Left cardiac atrium (tissue), 4 donors: Measurements from ENCODE around the gene GJC2. TPM values are rescaled to one million over a fixed set of nuclear protein-coding genes. Genes with fewer than 3 reads are reported as not detected.
A peak's percentile ranks its signal among the peaks of the same experiment; 100 is the strongest.

ENCODE experiments used
- ATAC-seq, 2 donors: fragments of 200-7000 bp; cut with Tn5 transposase; one replicate each; pipeline ENCODE4 v1.9.1; 2020; ENCODE audit warnings: mild to moderate bottlenecking in 2 of 2, moderate library complexity in 2 of 2
- DNase-seq: peaks from one replicate; pipeline ENCODE4 v3.0.0-alpha.2; 2020
- intact Hi-C, 2 donors: fragments of 100-400 bp; cut with DNase I; formaldehyde crosslinking; loops; one replicate each; pipeline versions ENCODE4 v1.14.1 to v1.15.1; 2022 to 2023
- total RNA-seq, 2 donors: library from RNA; stranded (reverse); fragmentation: NEBNext Ultra II Directional; extraction: Animal tissue kit (Norgen Biotek cat#: 25700); gene quantifications; one replicate each; pipeline ENCODE4 v1.2.1, GENCODE V29; 2021
- donor health status: DM: no; HTN: yes; CAD: no.
- donor health status: DM: no; HTN: yes; CAD: no; lungs with severe emphysema.
- donor health status: DM: yes; HTN: yes; CAD: no.
- donor health status: Dilated cardiomyopathy.

The GJC2 gene
- total RNA-seq, 2 donors from 2014 or later, result 2.2 to 2.3 TPM

DNA sequence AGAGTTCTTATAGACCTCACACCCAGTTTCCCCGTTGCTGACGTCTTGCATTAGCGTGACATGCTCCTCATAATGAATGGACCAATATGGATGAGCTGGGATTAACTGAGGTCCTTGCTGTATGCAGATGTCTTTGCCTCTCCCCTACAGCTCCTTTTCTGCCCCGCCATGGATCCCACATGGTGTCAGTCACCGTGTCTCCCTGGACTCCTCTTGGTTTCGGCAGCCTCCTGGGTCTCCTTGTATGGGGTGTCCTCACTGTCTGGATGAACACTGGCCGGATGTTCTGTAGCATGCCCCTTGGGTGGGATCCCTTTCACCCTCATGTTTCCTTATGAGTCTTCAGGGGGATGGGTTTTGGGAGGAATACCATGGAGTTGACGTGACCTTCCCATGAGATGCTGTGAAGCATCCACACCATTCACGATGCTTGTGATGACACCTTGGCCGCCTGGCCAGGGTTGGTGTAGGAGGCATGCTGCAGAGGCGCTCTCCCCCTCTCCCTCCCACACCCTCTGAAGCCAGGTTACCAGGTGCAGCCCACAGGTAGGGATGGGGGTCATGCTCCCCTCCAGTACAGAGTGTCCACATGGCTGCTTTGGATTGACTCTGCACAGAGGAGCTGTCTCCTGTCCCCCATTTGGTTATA lies 4.4 kb downstream of the GJC2 start:
- DNase-seq, result peak; percentile 6
- no peak for ATAC-seq
- intact Hi-C loops, result no loop called here

- peak; percentile 13 for DNase-seq
- no peak for ATAC-seq
- intact Hi-C loops, result no loop called here
These were observed 5.2 kb downstream of the GJC2 start for GRCh38 chr1:228154670-228155571.

DNA sequence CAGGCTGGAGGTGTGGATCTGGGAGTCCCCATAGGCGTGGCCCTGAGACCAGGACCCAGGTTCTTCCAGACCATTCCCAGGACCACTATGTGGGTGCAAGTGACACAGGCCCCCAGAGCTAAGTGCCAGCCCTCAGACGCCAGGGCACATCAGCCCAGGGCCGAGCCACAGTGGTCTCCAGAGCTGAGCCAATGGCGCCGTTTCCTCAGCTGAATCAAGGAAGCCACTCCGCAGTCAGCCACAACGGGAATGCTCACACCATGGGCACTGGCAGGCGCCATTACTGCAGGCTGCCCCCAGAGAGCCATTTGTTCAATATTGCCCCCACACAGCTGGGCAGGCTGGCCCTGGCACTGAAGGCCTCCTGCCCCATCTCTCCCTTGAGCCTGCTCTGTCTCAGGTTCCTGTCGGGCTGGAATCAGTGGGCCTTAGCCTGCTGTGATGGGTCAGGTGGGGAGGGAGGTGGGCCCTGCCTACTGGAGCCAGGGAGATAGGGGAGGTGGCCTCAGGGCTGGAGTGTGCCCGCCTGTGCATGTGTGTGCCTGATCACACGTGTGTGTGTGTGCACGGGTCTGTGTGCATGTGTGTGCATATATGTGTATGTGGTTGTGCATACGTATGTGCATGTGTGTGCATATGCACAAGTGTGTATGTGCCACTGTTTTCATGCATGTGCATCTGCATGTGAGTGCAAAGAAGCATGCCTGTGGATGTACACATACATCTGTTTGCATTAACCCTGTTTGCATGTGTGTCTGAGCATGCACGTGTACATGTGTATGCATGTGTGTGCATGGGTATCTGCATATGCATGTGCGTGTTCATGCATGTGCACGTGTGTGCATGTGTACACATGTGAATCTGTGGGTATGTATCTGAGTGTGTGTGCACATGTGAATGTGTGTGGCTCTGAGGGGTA lies 6.1 kb downstream of the GJC2 start:
- intact Hi-C loops, result no loop called here
- no peak for ATAC-seq
- DNase-seq, result peak; percentile 15

- DNase-seq, result peak; percentile 10
- intact Hi-C loops, result no loop called here
- ATAC-seq, result no peak
These were observed 6.8 kb downstream of the GJC2 start for GRCh38 chr1:228156515-228156881.

- ATAC-seq (no peak), DNase-seq (peak; percentile 18)
- intact Hi-C loops, result no loop called here
These were observed 7.4 kb downstream of the GJC2 start for GRCh38 chr1:228156941-228157728.

GRCh38 chr1:228157729-228158126 lies 8.0 kb downstream of the GJC2 start:
- intact Hi-C loops, result no loop called here
- peak; percentile 14 for DNase-seq
- ATAC-seq, result no peak

GRCh38 chr1:228158151-228159007 lies 8.6 kb downstream of the GJC2 start:
- intact Hi-C loops, result no loop called here
- DNase-seq (peak; percentile 19), ATAC-seq (no peak)

DNA sequence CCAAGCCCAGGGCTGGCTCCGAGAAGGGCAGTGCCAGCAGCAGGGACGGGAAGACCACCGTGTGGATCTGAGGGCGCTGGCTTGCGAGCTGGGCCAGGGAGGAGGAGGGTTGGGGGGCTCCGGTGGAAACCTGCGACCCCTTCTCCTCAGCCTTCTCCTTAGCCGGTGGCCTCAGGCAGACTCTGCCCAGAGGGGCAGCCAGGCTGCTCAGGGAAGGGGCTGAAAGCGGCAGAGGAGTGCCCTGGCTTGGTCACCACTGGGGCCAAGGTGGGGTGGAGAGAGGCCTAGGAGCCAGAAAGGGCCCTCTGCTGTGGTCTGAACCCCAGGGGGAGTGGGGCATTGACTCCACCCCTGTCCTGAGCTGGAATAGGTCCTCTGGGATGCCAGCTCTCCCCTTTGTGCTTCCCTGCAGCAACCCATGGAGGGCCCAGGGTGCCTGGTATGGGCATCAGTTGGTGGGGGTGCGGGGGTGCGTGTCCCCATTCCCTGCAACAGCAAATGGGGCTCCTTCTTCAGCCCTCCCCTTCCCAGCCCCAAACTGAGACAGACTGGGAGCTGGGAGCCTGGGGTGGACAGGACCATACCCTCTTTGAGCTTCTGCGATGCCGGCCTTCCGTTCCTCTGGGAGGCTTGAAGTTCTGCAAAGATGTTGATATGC lies 9.4 kb downstream of the GJC2 start:
- intact Hi-C loops, result no loop called here
- ATAC-seq (no peak), DNase-seq (peak; percentile 17)

DNA sequence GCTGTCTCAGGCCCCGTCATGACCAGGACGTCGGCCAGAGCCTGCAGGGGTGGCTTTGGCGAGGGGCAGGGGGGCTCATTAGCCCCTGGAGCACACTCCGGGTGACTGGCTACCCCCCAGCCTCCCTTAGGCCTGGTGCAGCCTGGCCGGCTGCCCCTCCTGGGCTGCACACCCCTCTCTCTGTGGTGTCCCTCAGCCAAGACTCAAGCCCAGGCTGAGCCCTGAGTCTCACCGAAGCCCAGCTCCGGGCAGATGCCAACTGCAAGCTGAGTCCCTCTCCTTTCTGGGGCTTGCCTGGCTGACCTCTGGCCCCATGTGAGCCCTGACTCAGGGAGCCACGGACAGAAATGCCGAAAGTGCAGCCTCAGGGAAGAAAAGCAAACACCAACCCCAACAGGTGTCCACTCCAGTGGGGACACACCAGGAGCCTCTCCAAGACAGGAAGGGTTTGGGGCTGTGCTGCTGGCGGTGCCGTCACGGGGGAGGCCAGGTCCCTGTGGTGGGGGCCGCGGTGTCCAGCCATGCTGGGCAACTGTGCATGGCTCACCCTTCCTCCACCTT lies 10.6 kb downstream of the GJC2 start:
- DNase-seq, result peak; percentile 16
- ATAC-seq, result no peak
- intact Hi-C loops, result no loop called here

GRCh38 chr1:228161362-228161761 lies 11.6 kb downstream of the GJC2 start:
- peak; percentile 12 for DNase-seq
- intact Hi-C loops, result no loop called here
- no peak for ATAC-seq

GRCh38 chr1:228161866-228162265 lies 12.1 kb downstream of the GJC2 start:
- intact Hi-C loops, result no loop called here
- ATAC-seq (no peak), DNase-seq (no peak)

GRCh38 chr1:228162286-228163006 lies 12.7 kb downstream of the GJC2 start:
- DNase-seq, result peak; percentile 82
- intact Hi-C loops, result no loop called here

GRCh38 chr1:228163007-228163753 lies 13.4 kb downstream of the GJC2 start:
- DNase-seq, result peak; percentile 83
- ATAC-seq, result peak in 1 of 2 donors; percentile 0
- intact Hi-C loops, result no loop called here

More at GRCh38 chr1:228162286-228163006, 12.7 kb downstream of the GJC2 start:
- no peak for ATAC-seq

DNA sequence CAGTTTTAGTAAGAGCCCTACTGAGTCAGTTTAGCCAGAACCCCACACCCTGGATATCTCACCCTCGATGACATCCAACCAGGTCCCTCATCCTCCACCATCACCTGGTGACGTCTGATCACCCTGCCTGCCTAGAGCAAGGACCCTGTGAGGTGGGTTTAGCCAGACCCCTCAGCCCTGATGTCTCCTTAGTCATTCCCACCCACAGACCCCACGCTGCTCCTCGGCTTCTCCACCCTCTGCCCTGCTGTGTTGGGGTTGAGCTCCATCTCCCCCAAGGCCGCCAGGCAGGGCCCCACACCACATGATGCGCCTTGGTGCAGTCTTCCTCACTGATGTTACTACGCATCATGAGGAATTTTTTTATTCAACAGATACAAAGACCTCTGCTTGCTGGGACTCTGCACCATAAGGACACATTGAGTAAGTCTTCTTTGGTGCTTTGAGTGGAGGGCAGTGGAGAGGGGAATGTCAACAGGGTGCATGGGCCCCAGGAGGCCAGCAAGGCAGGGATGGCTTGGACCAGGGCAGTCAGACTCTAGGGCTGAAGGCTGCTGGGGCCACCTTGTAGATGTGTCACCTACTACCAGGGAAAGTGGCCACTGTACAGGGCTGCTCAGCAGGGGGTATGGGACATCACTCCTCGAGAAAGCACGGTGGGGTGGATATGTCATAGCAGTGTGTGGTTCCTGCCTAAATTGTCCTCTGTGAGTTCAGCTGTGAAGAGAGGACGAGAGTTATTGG lies 14.2 kb downstream of the GJC2 start:
- intact Hi-C loops, result no loop called here
- ATAC-seq (no peak), DNase-seq (peak; percentile 18)
